ENCODE results near the gene SIM2. TPM values are rescaled to one million over a fixed set of nuclear protein-coding genes. Genes with fewer than 3 reads are reported as not detected.

The SIM2 gene
- total RNA-seq, 1 experiment from 2014 or later = 23.9 TPM

- H3K9ac ChIP-seq (ENCODE audit: low read length) = no peak overlapping the region
- ChIA-PET CTCF (no interaction called here), POLR2A (no interaction called here), RAD21 (ENCODE audit: low non-redundant PET in 1 of 2, low total read pairs in 2 of 2, uncharacterized antibody in 2 of 2, unreplicated experiment in 2 of 2) (no interaction called here)
- intact Hi-C loops (cut with micrococcal nuclease) = no loop called here
- H3K36me3 ChIP-seq (ENCODE audit: control insufficient read depth in 1 of 2, insufficient read depth in 2 of 2, low read length in 2 of 2) = no peaks in the 10 kb centered on the region
- no TSS peak for BruUV-seq (replicated peaks)
- DNase-seq (ENCODE audit: low read depth, low spot score) = no peak
- H3K27ac ChIP-seq (ENCODE audit: low read depth, low read length) = no peak overlapping the region
- no peaks in the 10 kb centered on the region for H3K9me3 ChIP-seq (ENCODE audit: control insufficient read depth in 1 of 2, insufficient read depth in 1 of 2, low read depth in 1 of 2, low read length in 2 of 2)
- H4K20me1 ChIP-seq (ENCODE audit: insufficient read depth) = no peaks in the 10 kb centered on the region
- no peak for ATAC-seq
- no peak for TF ChIP-seq RAD21 (IDR thresholded peaks at IDR 0.05; ENCODE audit: low read depth)
- no peak for TF ChIP-seq EGR1 (IDR thresholded peaks at IDR 0.05; ENCODE audit: low read depth)
- no peak for TF ChIP-seq SP1 (IDR thresholded peaks at IDR 0.05; ENCODE audit: low read depth)
- TF ChIP-seq CEBPB (IDR thresholded peaks at IDR 0.05; ENCODE audit: low read depth) = no peak
- no peak for TF ChIP-seq SIN3A (IDR thresholded peaks at IDR 0.05; ENCODE audit: low read depth)
- no peak for TF ChIP-seq TCF7L2 (IDR thresholded peaks at IDR 0.05; ENCODE audit: borderline replicate concordance, extremely low read depth, insufficient read depth, insufficient read length)
- no peak for TF ChIP-seq ELF1 (IDR thresholded peaks at IDR 0.05; ENCODE audit: borderline replicate concordance, low read depth)
- TF ChIP-seq CTCF (IDR thresholded peaks at IDR 0.05 in 2 of 3, conservative IDR thresholded peaks at IDR 0.05 in 1 of 3; ENCODE audit: borderline replicate concordance in 1 of 3, insufficient read depth in 1 of 3, low read depth in 2 of 3, low read length in 2 of 3) = no peak
- no peak for TF ChIP-seq REST (IDR thresholded peaks at IDR 0.05; ENCODE audit: low read depth)
- no peak for TF ChIP-seq FOSL1 (IDR thresholded peaks at IDR 0.05; ENCODE audit: low read depth)
- TF ChIP-seq MAX (IDR thresholded peaks at IDR 0.05) = no peak
- no peaks in the 10 kb centered on the region for H3K9me2 ChIP-seq (ENCODE audit: insufficient read depth)
- H3K4me1 ChIP-seq (ENCODE audit: control insufficient read depth in 1 of 2, insufficient read depth in 2 of 2, low read length in 2 of 2) = peaks cover 2 to 9% of the 10 kb centered on the region in 2 experiments; a peak in 3 of 4 replicates
- H3K4me3 ChIP-seq (replicated peaks in 1 of 2; ENCODE audit: low read depth in 1 of 2, low read length in 2 of 2) = no peak overlapping the region
- no peaks in the 10 kb centered on the region for H3K27me3 ChIP-seq (ENCODE audit: insufficient read depth, low read length)
- no peak overlapping the region for H2AFZ ChIP-seq (ENCODE audit: low read depth, low read length, poor library complexity, severe bottlenecking)
- no peak overlapping the region for H3K4me2 ChIP-seq (ENCODE audit: low read length)
- peaks cover 3% of the 10 kb centered on the region; the same call in 1 of the 2 replicates for H3K79me2 ChIP-seq (ENCODE audit: insufficient read depth, low read length)
Observed at GRCh38 chr21:36694593-36695282, 4.2 kb upstream of the SIM2 start.
